ENCODE results near the gene TTC12.

Gene TTC12

GRCh38 chr11:113376156-113376555 is 61.8 kb downstream of the TTC12 start:
- DNase-seq = no peak

GRCh38 chr11:113377681-113378412 is 63.5 kb downstream of the TTC12 start:
- DNase-seq = no peak

- DNase-seq = no peak
Measured at GRCh38 chr11:113378692-113379091, 64.3 kb downstream of the TTC12 start.

- DNase-seq = no peak
Measured at GRCh38 chr11:113382121-113382520, 67.7 kb downstream of the TTC12 start.

GRCh38 chr11:113384551-113384950 is 70.2 kb downstream of the TTC12 start:
- DNase-seq = peak; percentile 86

GRCh38 chr11:113385749-113386148 is 71.4 kb downstream of the TTC12 start:
- DNase-seq = no peak

- DNase-seq = no peak
Measured at GRCh38 chr11:113386866-113387265, 72.5 kb downstream of the TTC12 start.

GRCh38 chr11:113387605-113388211 is 73.3 kb downstream of the TTC12 start, which contains the start of gene ANKK1:
Gene ANKK1, plus strand, starts transcription at chr11:113387779. Its CDS starts 106 bp downstream, at chr11:113387885.
- no peak for DNase-seq

GRCh38 chr11:113389272-113389671 is 74.9 kb downstream of the TTC12 start:
- no peak for DNase-seq

GRCh38 chr11:113392236-113392921 is 78.0 kb downstream of the TTC12 start:
- no peak for DNase-seq

GRCh38 chr11:113393501-113393985 is 79.2 kb downstream of the TTC12 start:
- no peak for DNase-seq

- no peak for DNase-seq
Measured at GRCh38 chr11:113394919-113395318, 80.5 kb downstream of the TTC12 start.

GRCh38 chr11:113395782-113396336 is 81.5 kb downstream of the TTC12 start:
- no peak for DNase-seq

- DNase-seq = no peak
Measured at GRCh38 chr11:113396690-113397089, 82.3 kb downstream of the TTC12 start.

- DNase-seq = no peak
Measured at GRCh38 chr11:113397212-113397611, 82.8 kb downstream of the TTC12 start.

- DNase-seq = no peak
Measured at GRCh38 chr11:113397821-113398220, 83.4 kb downstream of the TTC12 start.

- no peak for DNase-seq
Measured at GRCh38 chr11:113398669-113399430, 84.5 kb downstream of the TTC12 start.

- no peak for DNase-seq
Measured at GRCh38 chr11:113400631-113401230, 86.3 kb downstream of the TTC12 start.

GRCh38 chr11:113401718-113402117 is 87.3 kb downstream of the TTC12 start:
- DNase-seq = peak; percentile 67

- DNase-seq = no peak
Measured at GRCh38 chr11:113404859-113405430, 90.6 kb downstream of the TTC12 start.

GRCh38 chr11:113405724-113406478 is 91.5 kb downstream of the TTC12 start:
- DNase-seq = no peak
